Medulla oblongata (tissue), 1 donor: ENCODE measurements around the gene TMEM97.

Experiments
- DNase-seq: peaks from one replicate; pipeline ENCODE4 v3.0.0-alpha.2; 2015; ENCODE audit errors: extremely low spot score

Gene TMEM97

GRCh38 chr17:28365487-28365886, 46.5 kb downstream of the TMEM97 start:
- DNase-seq: no peak

DNA sequence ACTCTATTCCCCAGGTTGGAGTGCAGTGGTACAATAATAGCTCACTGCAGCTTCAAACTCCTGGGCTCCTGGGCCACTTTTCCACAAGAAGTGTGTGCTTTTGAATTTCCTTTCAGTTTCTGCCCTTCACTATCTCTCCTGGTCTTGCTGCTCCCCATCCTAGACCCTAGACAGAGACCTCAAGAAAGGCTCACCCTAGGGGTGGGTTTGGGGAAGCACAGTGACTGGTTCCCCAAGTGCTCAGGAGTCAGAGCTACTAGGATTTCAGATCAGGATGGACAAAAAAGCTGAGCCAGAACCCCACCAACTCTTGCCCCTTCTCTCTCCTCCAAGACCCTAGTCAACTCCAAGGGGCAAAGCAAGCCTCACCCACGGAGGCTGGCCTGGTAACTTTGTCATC, 47.6 kb downstream of the TMEM97 start:
- no peak for DNase-seq

- no peak for DNase-seq
Observed at GRCh38 chr17:28367641-28368305, 48.8 kb downstream of the TMEM97 start.

DNA sequence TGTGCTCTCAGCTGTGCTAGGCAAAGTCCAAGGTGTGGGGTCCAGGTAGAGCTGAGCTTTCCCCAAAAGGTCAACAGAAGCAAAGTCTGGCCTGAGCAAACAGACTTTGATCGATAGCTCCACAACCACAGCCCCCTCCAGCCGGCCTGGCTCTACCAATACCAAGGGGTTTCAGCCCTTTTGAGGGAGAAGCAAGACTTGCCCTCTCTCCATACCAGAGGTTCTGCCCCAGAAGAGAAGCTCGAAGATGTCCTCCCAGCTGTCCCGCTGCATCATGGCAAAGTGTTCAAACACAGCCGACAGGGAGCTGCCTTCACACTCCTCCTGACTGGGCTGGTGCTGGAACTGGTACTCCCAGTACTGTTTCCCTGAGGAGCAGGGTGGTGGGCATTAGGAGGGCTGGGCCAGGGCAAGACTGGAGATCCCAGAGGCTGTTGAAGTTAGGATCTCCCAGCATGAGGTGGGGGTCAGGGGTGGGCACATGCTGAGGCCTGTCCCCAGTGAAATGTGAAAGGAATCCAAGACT, 49.4 kb downstream of the TMEM97 start:
- DNase-seq: no peak

GRCh38 chr17:28368915-28369683, 50.1 kb downstream of the TMEM97 start:
- DNase-seq: no peak

DNA sequence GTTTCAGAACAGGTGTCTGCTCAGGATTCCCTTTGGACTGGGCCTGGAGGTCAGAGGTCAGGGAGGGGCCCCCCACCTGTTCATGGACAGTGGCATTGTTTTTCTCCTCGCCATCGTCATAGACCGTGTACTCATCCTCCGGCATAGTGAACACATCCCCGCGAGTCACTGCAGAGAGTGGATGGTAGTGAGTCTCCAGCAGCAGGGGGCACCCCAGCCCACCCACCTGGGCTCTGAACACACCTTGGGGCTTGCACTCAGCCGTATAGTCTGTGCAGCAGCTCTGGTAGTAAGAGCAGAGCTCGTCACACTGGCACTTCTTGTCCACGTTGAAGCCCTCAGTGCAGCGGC, 50.7 kb downstream of the TMEM97 start:
- DNase-seq: no peak

GRCh38 chr17:28370035-28370743, 51.2 kb downstream of the TMEM97 start, which contains the start of gene VTN:
VTN (minus strand) TSS chr17:28370307; CDS start chr17:28370203, 104 bp downstream.
- DNase-seq: peak; percentile 6

GRCh38 chr17:28370744-28371103, 51.7 kb downstream of the TMEM97 start:
- DNase-seq: peak; percentile 11

DNA sequence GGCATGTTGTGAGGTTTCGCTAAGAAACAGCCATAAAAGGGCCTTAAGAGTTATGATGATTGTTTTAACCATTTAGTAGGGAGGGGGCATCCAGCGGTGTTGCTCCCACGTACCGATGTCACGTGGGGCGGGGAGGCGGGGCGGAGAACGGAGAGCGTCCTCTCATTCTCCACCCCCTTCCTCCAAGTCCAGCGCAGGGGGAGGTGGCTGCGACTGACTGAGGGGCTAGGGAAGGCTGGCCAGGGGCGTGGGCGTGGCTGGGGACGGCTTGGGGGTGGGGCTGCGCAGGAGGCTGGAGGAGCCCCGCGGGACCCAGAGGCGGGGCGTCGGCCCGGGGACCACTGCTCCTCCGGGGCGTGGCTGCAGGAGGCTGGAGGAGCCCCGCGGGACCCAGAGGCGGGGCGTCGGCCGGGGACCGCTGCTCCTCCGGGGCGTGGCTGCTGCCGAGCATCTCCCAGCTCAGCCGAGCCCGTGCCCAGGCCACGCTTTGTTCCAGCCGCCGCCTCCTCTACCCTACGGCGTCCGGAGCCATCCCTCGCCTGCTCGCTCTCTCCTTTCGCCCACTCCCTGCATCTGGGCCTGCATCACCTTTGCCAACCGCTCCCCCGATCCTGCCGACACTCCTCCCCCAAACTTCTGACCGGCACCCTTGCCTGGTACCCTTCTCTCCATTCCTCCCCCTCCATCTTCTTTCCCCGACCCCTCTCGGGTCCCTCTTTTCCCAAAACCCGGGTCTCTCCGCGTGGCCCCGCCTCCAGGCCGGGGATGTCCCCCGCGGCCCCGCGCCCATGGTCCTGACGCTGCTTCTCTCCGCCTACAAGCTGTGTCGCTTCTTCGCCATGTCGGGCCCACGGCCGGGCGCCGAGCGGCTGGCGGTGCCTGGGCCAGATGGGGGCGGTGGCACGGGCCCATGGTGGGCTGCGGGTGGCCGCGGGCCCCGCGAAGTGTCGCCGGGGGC, 52.5 kb downstream of the TMEM97 start, which contains the start of gene SARM1:
Gene SARM1, plus strand, starts transcription at position 450 of the 958 bp plus-strand sequence. Its CDS starts 339 bp downstream, at position 789.
- peak; percentile 83 for DNase-seq

DNA sequence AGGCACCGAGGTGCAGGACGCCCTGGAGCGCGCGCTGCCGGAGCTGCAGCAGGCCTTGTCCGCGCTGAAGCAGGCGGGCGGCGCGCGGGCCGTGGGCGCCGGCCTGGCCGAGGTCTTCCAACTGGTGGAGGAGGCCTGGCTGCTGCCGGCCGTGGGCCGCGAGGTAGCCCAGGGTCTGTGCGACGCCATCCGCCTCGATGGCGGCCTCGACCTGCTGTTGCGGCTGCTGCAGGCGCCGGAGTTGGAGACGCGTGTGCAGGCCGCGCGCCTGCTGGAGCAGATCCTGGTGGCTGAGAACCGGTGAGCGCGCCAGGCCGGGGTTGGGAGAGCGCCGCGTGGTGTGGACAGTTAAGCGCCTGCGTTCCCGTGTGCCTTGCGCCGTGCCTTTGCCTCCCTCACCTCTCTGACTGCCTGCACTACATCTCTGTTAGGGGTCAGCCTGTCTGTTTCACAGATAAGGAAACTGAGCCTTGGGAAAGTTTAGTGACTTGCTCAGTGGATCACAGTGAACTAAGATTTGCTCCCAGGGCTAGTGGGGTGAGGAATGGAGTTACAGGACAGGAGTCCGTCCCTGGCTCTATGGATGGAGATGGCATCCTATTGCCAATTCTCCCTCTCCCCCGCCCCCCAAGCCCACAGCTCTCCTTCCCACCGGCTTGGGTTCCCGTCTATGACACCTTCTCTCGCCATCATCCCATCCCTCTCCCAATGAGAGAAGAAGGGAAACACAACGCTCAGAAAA, 53.4 kb downstream of the TMEM97 start:
- DNase-seq: no peak

DNA sequence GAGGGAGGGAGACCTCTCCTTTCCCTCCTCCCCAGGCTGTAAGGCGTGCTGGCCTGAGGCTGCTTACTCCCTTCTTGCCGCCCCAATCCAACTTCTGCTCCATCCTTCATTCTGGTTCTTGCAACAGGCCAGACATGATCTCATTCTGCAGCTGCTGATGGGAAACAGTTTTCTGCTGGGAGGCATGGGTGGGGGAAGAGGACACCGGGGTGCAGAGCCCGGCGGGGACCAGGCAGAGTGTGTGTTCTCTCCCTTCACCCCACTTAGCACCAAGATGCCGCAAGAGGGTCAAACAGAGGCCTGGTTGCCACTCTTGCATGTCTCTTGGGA, 53.9 kb downstream of the TMEM97 start:
- no peak for DNase-seq
